ENCODE data around the gene LTA4H. TPM values are rescaled to one million over a fixed set of nuclear protein-coding genes. Genes with fewer than 3 reads are reported as not detected.
"Not testable (repeated sequence)": the region's sequence is repeated elsewhere in the genome, so short reads cannot be mapped to it uniquely, and the experiment has no call there.

LTA4H gene
- total RNA-seq, 4 donors from 2014 or later = 41.4 to 50.2 (median 44.7) TPM

GRCh38 chr12:95972832-95973456 lies 62.4 kb downstream of the LTA4H start:
- TF ChIP-seq CTCF (IDR thresholded peaks at IDR 0.05) (no peak), EP300 (IDR thresholded peaks at IDR 0.05) (no peak), POLR2A (IDR thresholded peaks at IDR 0.05) (no peak)
- no peaks in the 10 kb centered on the region for H3K27me3 ChIP-seq
- H3K27ac ChIP-seq = no peak overlapping the region
- DNase-seq (ENCODE audit: low spot score in 2 of 2) = no peak
- H3K36me3 ChIP-seq = no peaks in the 10 kb centered on the region
- no peak overlapping the region for H3K4me3 ChIP-seq
- no peaks in the 10 kb centered on the region for H3K9me3 ChIP-seq
- H3K4me1 ChIP-seq = no peaks in the 10 kb centered on the region
- 75 to 84% methylated on average over 4 of the region's 4 CpGs for WGBS, 2 donors

GRCh38 chr12:95970905-95971304 lies 64.5 kb downstream of the LTA4H start:
- DNase-seq (ENCODE audit: low spot score in 2 of 2) = no peak
- H3K27me3 ChIP-seq = no peaks in the 10 kb centered on the region
- H3K4me1 ChIP-seq = no peaks in the 10 kb centered on the region
- H3K4me3 ChIP-seq = no peak overlapping the region
- 51 to 68% methylated on average over 7 of the region's 7 CpGs for WGBS, 2 donors
- H3K9me3 ChIP-seq = no peaks in the 10 kb centered on the region
- TF ChIP-seq CTCF (IDR thresholded peaks at IDR 0.05) (no peak), POLR2A (IDR thresholded peaks at IDR 0.05) (no peak), EP300 (IDR thresholded peaks at IDR 0.05) (no peak)
- no peak overlapping the region for H3K27ac ChIP-seq
- no peaks in the 10 kb centered on the region for H3K36me3 ChIP-seq

GRCh38 chr12:95969116-95969515 lies 66.3 kb downstream of the LTA4H start:
- 94 to 100% methylated on average over 9 to 18 of the region's 28 CpGs for WGBS, 2 donors
- not testable (repeated sequence) for DNase-seq (ENCODE audit: low spot score in 2 of 2); H3K36me3 ChIP-seq

GRCh38 chr12:95967301-95967700 lies 68.1 kb downstream of the LTA4H start:
- TF ChIP-seq CTCF (IDR thresholded peaks at IDR 0.05) (no peak), EP300 (IDR thresholded peaks at IDR 0.05) (no peak), POLR2A (IDR thresholded peaks at IDR 0.05) (no peak)
- Histone ChIP-seq H3K4me3 (no peak overlapping the region), H3K4me1 (no peaks in the 10 kb centered on the region), H3K36me3 (no peaks in the 10 kb centered on the region), H3K27ac (no peak overlapping the region), H3K9me3 (no peaks in the 10 kb centered on the region), H3K27me3 (no peaks in the 10 kb centered on the region)
- 97 to 100% methylated on average over 2 of the region's 2 CpGs for WGBS, 2 donors
- DNase-seq (ENCODE audit: low spot score in 2 of 2) = no peak

More at GRCh38 chr12:95969116-95969515, 66.3 kb downstream of the LTA4H start:
- H3K4me1 ChIP-seq, H3K9me3 ChIP-seq, H3K27ac ChIP-seq, H3K27me3 ChIP-seq, H3K4me3 ChIP-seq: not testable (repeated sequence)

GRCh38 chr12:95966287-95966870 lies 69.0 kb downstream of the LTA4H start:
- no peaks in the 10 kb centered on the region for H3K4me1 ChIP-seq
- no peaks in the 10 kb centered on the region for H3K9me3 ChIP-seq
- WGBS, 2 donors = 60 to 64% methylated on average over 7 of the region's 7 CpGs
- no peak overlapping the region for H3K4me3 ChIP-seq
- H3K27ac ChIP-seq = no peak overlapping the region
- no peak for DNase-seq (ENCODE audit: low spot score in 2 of 2)
- TF ChIP-seq EP300 (IDR thresholded peaks at IDR 0.05) (no peak), POLR2A (IDR thresholded peaks at IDR 0.05) (no peak), CTCF (IDR thresholded peaks at IDR 0.05) (no peak)
- no peaks in the 10 kb centered on the region for H3K27me3 ChIP-seq
- no peaks in the 10 kb centered on the region for H3K36me3 ChIP-seq

Measured in tibial nerve (tissue), 4 donors.